Right lobe of liver (tissue), 4 donors: Measurements from ENCODE around the gene ARMC9.

Source experiments
- POLR2A ChIP-seq: fragments of 450-650 bp; IDR thresholded peaks from one replicate; pipeline ENCODE4 v1.6.1; 2017; ENCODE audit warnings: antibody characterized with exemption, mild to moderate bottlenecking
- TF ChIP-seq, protein P1 (sequence below), 4 donors: fragments of 200-600 bp in 3 of 4; fragments of 450-650 bp in 1 of 4; IDR thresholded peaks; one replicate each; pipeline versions ENCODE4 v1.5.1 to v1.8.0; 2016 to 2022; ENCODE audit warnings: antibody characterized with exemption in 4 of 4, mild to moderate bottlenecking in 2 of 4
- donor health status: DM: no; HTN: no; CAD: no.
- donor health status: DM: no; HTN: no; CAD: no.
- donor health status: DM: no; HTN: yes; CAD: no.

DNA sequence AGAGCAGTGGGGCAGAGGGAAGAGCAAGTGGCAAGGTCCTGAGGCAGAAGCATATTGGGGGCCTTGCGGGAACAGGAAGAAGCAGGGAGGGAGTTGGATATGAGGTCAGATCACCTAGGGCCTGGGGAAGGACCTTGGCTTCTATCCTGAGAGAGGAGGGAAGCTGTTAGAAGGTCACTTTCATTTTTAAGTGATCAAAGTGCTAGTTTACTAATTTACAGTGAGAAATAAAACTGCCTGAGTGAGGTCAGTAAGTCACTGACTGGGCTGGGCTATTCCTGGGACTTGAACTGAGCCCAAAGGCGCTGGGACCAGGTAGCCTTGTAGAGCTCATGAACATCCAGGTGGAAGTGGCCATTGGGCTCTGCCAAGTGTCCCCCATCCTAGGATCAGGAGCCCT, 120.5 kb downstream of the ARMC9 start:
- TF ChIP-seq, protein P1, sequence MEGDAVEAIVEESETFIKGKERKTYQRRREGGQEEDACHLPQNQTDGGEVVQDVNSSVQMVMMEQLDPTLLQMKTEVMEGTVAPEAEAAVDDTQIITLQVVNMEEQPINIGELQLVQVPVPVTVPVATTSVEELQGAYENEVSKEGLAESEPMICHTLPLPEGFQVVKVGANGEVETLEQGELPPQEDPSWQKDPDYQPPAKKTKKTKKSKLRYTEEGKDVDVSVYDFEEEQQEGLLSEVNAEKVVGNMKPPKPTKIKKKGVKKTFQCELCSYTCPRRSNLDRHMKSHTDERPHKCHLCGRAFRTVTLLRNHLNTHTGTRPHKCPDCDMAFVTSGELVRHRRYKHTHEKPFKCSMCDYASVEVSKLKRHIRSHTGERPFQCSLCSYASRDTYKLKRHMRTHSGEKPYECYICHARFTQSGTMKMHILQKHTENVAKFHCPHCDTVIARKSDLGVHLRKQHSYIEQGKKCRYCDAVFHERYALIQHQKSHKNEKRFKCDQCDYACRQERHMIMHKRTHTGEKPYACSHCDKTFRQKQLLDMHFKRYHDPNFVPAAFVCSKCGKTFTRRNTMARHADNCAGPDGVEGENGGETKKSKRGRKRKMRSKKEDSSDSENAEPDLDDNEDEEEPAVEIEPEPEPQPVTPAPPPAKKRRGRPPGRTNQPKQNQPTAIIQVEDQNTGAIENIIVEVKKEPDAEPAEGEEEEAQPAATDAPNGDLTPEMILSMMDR (IDR thresholded peaks at IDR 0.05): no peak
- no peak for TF ChIP-seq POLR2A
